Calu3 (cell line): ENCODE results near the gene WDR93. TPM values are rescaled to one million over a fixed set of nuclear protein-coding genes. Genes with fewer than 3 reads are reported as not detected.

Source experiments
- BruUV-seq: library from RNA; stranded (reverse); fragments of 400-500 nt; replicated peaks from 2 replicates; lab custom pipeline; 2021; lab: Mats Ljungman, UMichigan
- CTCF ChIA-PET: fragments of 300-600 bp; sonication (Branson Sonifier 250); formaldehyde crosslinking; loops from one replicate; lab custom pipeline; 2022; ENCODE audit warnings: antibody characterized with exemption; lab: Charles Lee
- DNase-seq: peaks from one replicate; pipeline ENCODE4 v3.0.0; 2022
- H3K27ac Mint-ChIP-seq: one replicate; pipeline ENCODE4 v1.8.0; 2022; ENCODE audit warnings: mixed read lengths; ENCODE audit not compliant: unreplicated experiment
- H3K27me3 Mint-ChIP-seq: one replicate; pipeline ENCODE4 v1.8.0; 2022; ENCODE audit warnings: mixed read lengths; ENCODE audit not compliant: unreplicated experiment
- H3K36me3 Mint-ChIP-seq: one replicate; pipeline ENCODE4 v1.8.0; 2022; ENCODE audit warnings: mild to moderate bottlenecking, moderate library complexity, mixed read lengths; ENCODE audit not compliant: insufficient read depth, unreplicated experiment
- H3K4me1 Mint-ChIP-seq: one replicate; pipeline ENCODE4 v1.8.0; 2022; ENCODE audit warnings: mild to moderate bottlenecking, low read depth, mixed read lengths; ENCODE audit not compliant: unreplicated experiment
- H3K4me3 Mint-ChIP-seq: one replicate; pipeline ENCODE4 v1.8.0; 2022; ENCODE audit warnings: mild to moderate bottlenecking, low read depth, moderate library complexity, mixed read lengths; ENCODE audit not compliant: unreplicated experiment
- H3K9me3 Mint-ChIP-seq: one replicate; pipeline ENCODE4 v1.8.0; 2022; ENCODE audit warnings: low read depth, mixed read lengths; ENCODE audit not compliant: unreplicated experiment
- intact Hi-C: fragments of 100-400 bp; cut with micrococcal nuclease; formaldehyde crosslinking; loops from one replicate; pipeline ENCODE4 v1.10.0; 2022; ENCODE audit not compliant: unreplicated experiment
- total RNA-seq: library from RNA; stranded (reverse); gene quantifications from 2 replicates; pipeline ENCODE4 v1.2.3, GENCODE V29; 2022
- TF ChIP-seq, protein P1 (sequence below): fragments of 200-600 bp; IDR thresholded peaks from one replicate; pipeline ENCODE4 v1.8.0; 2022; ENCODE audit warnings: antibody characterized with exemption; ENCODE audit not compliant: unreplicated experiment

The WDR93 gene
- total RNA-seq, 1 experiment from 2014 or later, result not detected

DNA sequence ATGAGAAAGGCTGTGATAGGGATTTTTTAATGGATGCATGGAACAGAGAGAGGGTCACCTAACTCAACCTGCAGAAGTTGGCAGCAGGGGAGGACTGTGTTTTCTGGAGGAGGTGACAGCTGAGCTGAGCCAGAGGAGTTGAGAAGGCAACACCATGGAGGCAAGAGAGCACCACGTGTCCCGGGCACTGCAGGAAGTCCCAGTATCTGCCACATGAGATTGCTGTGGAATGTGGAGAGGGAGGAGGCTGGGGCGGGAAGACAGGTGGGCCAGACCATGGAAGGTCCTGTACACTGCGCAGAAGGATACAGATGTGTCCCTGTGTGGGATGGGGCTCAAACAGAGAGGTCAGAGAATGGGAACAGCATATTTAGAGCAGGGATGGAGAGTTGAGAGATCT, 45.2 kb downstream of the WDR93 start:
- Mint-ChIP-seq H3K4me1 (no peaks in the 10 kb centered on the region), H3K27ac (no peak overlapping the region), H3K36me3 (no peaks in the 10 kb centered on the region), H3K9me3 (no peaks in the 10 kb centered on the region), H3K4me3 (no peak overlapping the region), H3K27me3 (peaks cover 78% of the 10 kb centered on the region)
- intact Hi-C loops, result no loop called here
- no TSS peak for BruUV-seq
- DNase-seq, result no peak
- TF ChIP-seq, protein P1, sequence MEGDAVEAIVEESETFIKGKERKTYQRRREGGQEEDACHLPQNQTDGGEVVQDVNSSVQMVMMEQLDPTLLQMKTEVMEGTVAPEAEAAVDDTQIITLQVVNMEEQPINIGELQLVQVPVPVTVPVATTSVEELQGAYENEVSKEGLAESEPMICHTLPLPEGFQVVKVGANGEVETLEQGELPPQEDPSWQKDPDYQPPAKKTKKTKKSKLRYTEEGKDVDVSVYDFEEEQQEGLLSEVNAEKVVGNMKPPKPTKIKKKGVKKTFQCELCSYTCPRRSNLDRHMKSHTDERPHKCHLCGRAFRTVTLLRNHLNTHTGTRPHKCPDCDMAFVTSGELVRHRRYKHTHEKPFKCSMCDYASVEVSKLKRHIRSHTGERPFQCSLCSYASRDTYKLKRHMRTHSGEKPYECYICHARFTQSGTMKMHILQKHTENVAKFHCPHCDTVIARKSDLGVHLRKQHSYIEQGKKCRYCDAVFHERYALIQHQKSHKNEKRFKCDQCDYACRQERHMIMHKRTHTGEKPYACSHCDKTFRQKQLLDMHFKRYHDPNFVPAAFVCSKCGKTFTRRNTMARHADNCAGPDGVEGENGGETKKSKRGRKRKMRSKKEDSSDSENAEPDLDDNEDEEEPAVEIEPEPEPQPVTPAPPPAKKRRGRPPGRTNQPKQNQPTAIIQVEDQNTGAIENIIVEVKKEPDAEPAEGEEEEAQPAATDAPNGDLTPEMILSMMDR, result no peak
- CTCF ChIA-PET, result interaction anchor here (2.0 kb wide), 1 partner anchor 139 kb away, joined by 4 read pairs; no protein-coding TSS in a partner anchor

DNA sequence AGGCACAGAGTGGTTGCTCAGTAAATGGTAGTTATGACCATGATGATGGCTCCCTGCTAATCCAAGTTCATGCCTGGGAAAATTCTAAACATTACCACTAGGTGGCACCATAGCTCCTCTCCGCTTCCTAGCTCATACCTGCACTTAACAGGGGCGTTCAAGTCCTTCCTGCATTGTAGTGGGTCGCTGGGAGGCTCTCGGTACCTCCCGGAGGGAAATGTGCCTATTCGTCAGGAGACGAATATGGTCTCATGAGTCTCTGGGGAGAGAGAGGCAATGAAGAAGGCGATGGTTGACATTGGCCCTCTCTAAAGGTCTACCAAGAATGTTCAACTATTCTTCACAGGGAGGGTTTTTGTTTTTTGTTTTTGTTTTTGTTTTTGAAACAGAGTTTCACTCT, 49.5 kb downstream of the WDR93 start:
- CTCF ChIA-PET, result interaction anchor here (0.6 to 1.7 kb wide), 21 partner anchors 9 to 355 kb away, joined by 3 to 57 read pairs (median 3); partner anchors contain the start of gene MESP1
- no peak overlapping the region for H3K4me3 Mint-ChIP-seq
- no peak overlapping the region for H3K27ac Mint-ChIP-seq
- H3K9me3 Mint-ChIP-seq, result no peaks in the 10 kb centered on the region
- H3K4me1 Mint-ChIP-seq, result no peaks in the 10 kb centered on the region
- peaks cover 40% of the 10 kb centered on the region for H3K27me3 Mint-ChIP-seq
- TF ChIP-seq, protein P1, result peak; percentile 96
- DNase-seq, result peak; percentile 85
- no peaks in the 10 kb centered on the region for H3K36me3 Mint-ChIP-seq
- BruUV-seq, result no TSS peak
- intact Hi-C loops, result loop anchor here (1.0 to 10.0 kb wide), 4 partner anchors 10 to 148 kb away; no protein-coding TSS in a partner anchor

DNA sequence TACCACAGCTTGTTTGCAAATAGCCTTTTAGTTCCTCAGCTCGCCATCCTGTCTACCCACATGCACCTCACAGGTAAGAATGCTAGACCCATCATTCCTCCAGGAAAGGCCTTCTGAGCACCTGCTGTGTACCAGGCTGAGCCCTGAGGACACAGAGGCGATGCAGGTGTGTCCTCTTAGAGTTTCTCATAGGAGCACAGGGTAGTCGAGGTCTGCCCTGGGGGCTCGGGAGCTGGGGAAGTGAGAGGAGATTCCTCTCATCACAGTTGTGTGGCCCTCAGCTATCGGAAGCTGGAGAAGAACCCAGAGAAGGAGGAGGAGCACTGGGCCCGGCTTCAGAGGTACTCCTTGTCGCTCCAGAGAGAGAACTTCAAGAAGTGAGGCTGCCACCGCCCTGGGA, 52.4 kb downstream of the WDR93 start:
- no TSS peak for BruUV-seq
- DNase-seq, result no peak
- Mint-ChIP-seq H3K9me3 (no peaks in the 10 kb centered on the region), H3K4me3 (no peak overlapping the region), H3K27ac (no peak overlapping the region), H3K4me1 (no peaks in the 10 kb centered on the region), H3K36me3 (no peaks in the 10 kb centered on the region), H3K27me3 (peaks cover 13% of the 10 kb centered on the region)
- intact Hi-C loops, result loop anchor here (10.0 kb wide), 1 partner anchor 98 kb away; no protein-coding TSS in a partner anchor
- CTCF ChIA-PET, result interaction anchor here (0.6 to 1.4 kb wide), 2 partner anchors 11 to 145 kb away, joined by 3 read pairs; no protein-coding TSS in a partner anchor
- TF ChIP-seq, protein P1, result no peak

DNA sequence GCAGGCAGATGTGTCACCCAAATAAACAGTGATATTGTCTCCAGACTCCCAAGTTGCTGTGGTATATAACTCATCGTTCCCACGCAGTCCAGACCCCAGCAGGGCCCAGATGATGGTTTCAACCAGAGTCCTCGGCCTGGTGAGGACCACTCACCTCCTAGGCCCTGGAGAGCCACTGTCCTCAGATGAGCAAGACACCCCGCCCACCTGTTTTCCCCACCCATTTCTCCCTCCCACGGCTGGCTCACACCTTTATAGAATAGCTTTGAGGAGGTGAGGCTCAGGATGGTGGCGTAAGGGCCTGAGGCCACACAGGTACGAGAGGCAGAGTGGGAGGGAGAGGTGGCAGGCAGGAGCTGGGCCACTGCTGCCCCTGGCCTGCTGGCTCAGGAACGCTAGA, 53.0 kb downstream of the WDR93 start:
- TF ChIP-seq, protein P1, result no peak
- H3K36me3 Mint-ChIP-seq, result no peaks in the 10 kb centered on the region

More for the DNA sequence above, 53.0 kb downstream of the WDR93 start:
- CTCF ChIA-PET, result interaction anchor here (0.6 to 1.6 kb wide), 4 partner anchors 9 to 145 kb away, joined by 3 to 11 read pairs (median 4); no protein-coding TSS in a partner anchor
- H3K27me3 Mint-ChIP-seq, result peaks cover 18% of the 10 kb centered on the region
- H3K27ac Mint-ChIP-seq, result no peak overlapping the region
- intact Hi-C loops, result loop anchor here (10.0 kb wide), 1 partner anchor 99 kb away; no protein-coding TSS in a partner anchor
- no peaks in the 10 kb centered on the region for H3K4me1 Mint-ChIP-seq
- H3K9me3 Mint-ChIP-seq, result no peaks in the 10 kb centered on the region
- no peak for DNase-seq
- no TSS peak for BruUV-seq
- no peak overlapping the region for H3K4me3 Mint-ChIP-seq
